ENCODE data around the gene SPATA4. TPM values are rescaled to one million over a fixed set of nuclear protein-coding genes. Genes with fewer than 3 reads are reported as not detected.

Gene SPATA4
- total and polyA plus RNA-seq, 9 of the 15 experiments (the other 6 are each of a cell fraction or from before 2014, with no cell fraction given) = not detected

DNA sequence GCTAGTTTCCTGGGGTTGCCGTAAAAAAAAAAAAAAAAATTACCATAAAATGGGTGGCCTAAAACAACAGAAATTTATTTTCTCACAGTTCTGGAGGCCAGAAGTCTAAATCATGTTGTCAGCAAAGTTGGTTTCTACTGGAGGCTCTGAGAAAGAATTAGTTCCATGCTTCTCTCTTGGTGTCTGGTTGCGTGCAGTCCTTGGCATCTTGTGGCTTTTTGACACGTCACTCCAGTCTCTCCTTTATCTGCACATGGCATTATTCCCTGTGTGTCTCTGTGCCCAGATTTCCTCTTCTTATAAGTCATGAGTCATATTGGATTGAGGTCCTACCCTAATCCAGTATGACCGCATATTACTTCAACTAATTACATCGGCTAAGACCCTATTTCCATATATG, 38.7 kb downstream of the SPATA4 start:
- no peak overlapping the region for H3K4me3 ChIP-seq
- ATAC-seq (no peak), FAIRE-seq (no peak), DNase-seq (ENCODE audit: extremely low read depth in 1 of 4, low spot score in 3 of 4) (no peak)
- no peak overlapping the region for H3K27ac ChIP-seq (ENCODE audit: extremely low read depth, low read depth, low read length)
- no TSS peak for BruUV-seq (replicated peaks)
- H3K36me3 ChIP-seq (ENCODE audit: control insufficient read depth, insufficient read depth, low read length) = no peaks in the 10 kb centered on the region
- H3K9me1 ChIP-seq (ENCODE audit: control insufficient read depth, insufficient read depth, low read length) = no peaks in the 10 kb centered on the region
- H3K27me3 ChIP-seq (ENCODE audit: control insufficient read depth in 2 of 2, insufficient read depth in 2 of 2, low read length in 2 of 2) = no peaks in the 10 kb centered on the region
- no peaks in the 10 kb centered on the region for H3K4me1 ChIP-seq (replicated peaks in 1 of 2; ENCODE audit: control insufficient read depth in 2 of 2, insufficient read depth in 2 of 2, low read length in 2 of 2)
- H3K79me2 ChIP-seq (ENCODE audit: control insufficient read depth, insufficient read depth, low read length) = no peaks in the 10 kb centered on the region
- 4% methylated on average over 5 of the region's 5 CpGs for WGBS (ENCODE audit: insufficient coverage, low coverage, missing lambda C conversion rate)
- TF ChIP-seq NR2C2 (CRISPR knock-in tag; IDR thresholded peaks at IDR 0.05) (no peak), NR2C2 (tag; IDR thresholded peaks at IDR 0.05) (no peak), ZNF76 (CRISPR knock-in tag; IDR thresholded peaks at IDR 0.05; ENCODE audit: borderline replicate concordance) (no peak), ZBTB49 (CRISPR knock-in tag; IDR thresholded peaks at IDR 0.05; ENCODE audit: borderline replicate concordance) (no peak), RBM14 (IDR thresholded peaks at IDR 0.05; ENCODE audit: borderline replicate concordance, insufficient read depth, low read depth, low read length) (no peak), TRIM25 (IDR thresholded peaks at IDR 0.05; ENCODE audit: borderline replicate concordance) (no peak), BCL6 (CRISPR knock-in tag; IDR thresholded peaks at IDR 0.05) (no peak), SREBF2 (CRISPR knock-in tag; IDR thresholded peaks at IDR 0.05) (no peak), ZNF639 (CRISPR knock-in tag; conservative IDR thresholded peaks at IDR 0.05 in 1 of 2, IDR thresholded peaks at IDR 0.05 in 1 of 2) (no peak), FOS (IDR thresholded peaks at IDR 0.05; ENCODE audit: extremely low read depth, insufficient read length) (no peak), HBP1 (CRISPR knock-in tag; IDR thresholded peaks at IDR 0.05) (no peak), EP400 (IDR thresholded peaks at IDR 0.05) (no peak), ZNF212 (CRISPR knock-in tag; IDR thresholded peaks at IDR 0.05) (no peak), HOXB6 (CRISPR knock-in tag; IDR thresholded peaks at IDR 0.05; ENCODE audit: borderline replicate concordance) (no peak), HES1 (IDR thresholded peaks at IDR 0.05; ENCODE audit: low read depth) (no peak), FUS (optimal IDR thresholded peaks at IDR 0.05; ENCODE audit: low read depth, low read length) (no peak)
- H3K4me2 ChIP-seq (ENCODE audit: insufficient read depth, low read length) = no peak overlapping the region
- H2AFZ ChIP-seq (ENCODE audit: low read depth, low read length) = no peak overlapping the region
- H3K9me3 ChIP-seq (replicated peaks; ENCODE audit: control insufficient read depth, insufficient read depth, low read depth, low read length) = no peaks in the 10 kb centered on the region
- in situ Hi-C loops (cut with MboI) = no loop called here
- ChIA-PET CTCF (ENCODE audit: low intra/inter-chr PET ratio) (no interaction called here), POLR2A (no interaction called here)
- no peaks in the 10 kb centered on the region for H4K20me1 ChIP-seq (replicated peaks; ENCODE audit: control insufficient read depth, insufficient read depth, low read length)
- H3K9ac ChIP-seq (ENCODE audit: insufficient read depth in 1 of 2, low read depth in 2 of 2, low read length in 2 of 2) = no peak overlapping the region
- intact Hi-C loops (cut with micrococcal nuclease) = no loop called here

All from K562 (cell line).